ENCODE measurements around the gene MYH6. TPM values are rescaled to one million over a fixed set of nuclear protein-coding genes. Genes with fewer than 3 reads are reported as not detected.

MYH6 gene
- total RNA-seq, 1 donor from 2014 or later: not detected

GRCh38 chr14:23411563-23412525, 3.8 kb upstream of the MYH6 start:
- Mint-ChIP-seq H3K4me1 (ENCODE audit: low read depth) (no peaks in the 10 kb centered on the region), H3K27me3 (ENCODE audit: low read depth) (peaks cover 50% of the 10 kb centered on the region), H3K9me3 (ENCODE audit: low read depth) (no peaks in the 10 kb centered on the region), H3K4me3 (ENCODE audit: unreplicated experiment) (no peak overlapping the region), H3K36me3 (ENCODE audit: low read depth) (no peaks in the 10 kb centered on the region), H3K27ac (ENCODE audit: unreplicated experiment) (no peak overlapping the region)
- no peak for DNase-seq (ENCODE audit: low spot score)
- no peak for TF ChIP-seq CTCF (IDR thresholded peaks at IDR 0.05)

GRCh38 chr14:23409966-23410635, 2.0 kb upstream of the MYH6 start:
- no peaks in the 10 kb centered on the region for H3K36me3 Mint-ChIP-seq (ENCODE audit: low read depth)
- peaks cover 51% of the 10 kb centered on the region for H3K27me3 Mint-ChIP-seq (ENCODE audit: low read depth)
- no peak overlapping the region for H3K4me3 Mint-ChIP-seq (ENCODE audit: unreplicated experiment)
- DNase-seq (ENCODE audit: low spot score): no peak
- no peaks in the 10 kb centered on the region for H3K9me3 Mint-ChIP-seq (ENCODE audit: low read depth)
- no peak for TF ChIP-seq CTCF (IDR thresholded peaks at IDR 0.05)
- no peaks in the 10 kb centered on the region for H3K4me1 Mint-ChIP-seq (ENCODE audit: low read depth)
- H3K27ac Mint-ChIP-seq (ENCODE audit: unreplicated experiment): no peak overlapping the region

GRCh38 chr14:23409475-23409874, 1.4 kb upstream of the MYH6 start:
- Mint-ChIP-seq H3K4me3 (ENCODE audit: unreplicated experiment) (no peak overlapping the region), H3K4me1 (ENCODE audit: low read depth) (no peaks in the 10 kb centered on the region), H3K36me3 (ENCODE audit: low read depth) (no peaks in the 10 kb centered on the region), H3K27ac (ENCODE audit: unreplicated experiment) (no peak overlapping the region), H3K9me3 (ENCODE audit: low read depth) (no peaks in the 10 kb centered on the region), H3K27me3 (ENCODE audit: low read depth) (peaks cover 54% of the 10 kb centered on the region)
- no peak for DNase-seq (ENCODE audit: low spot score)
- no peak for TF ChIP-seq CTCF (IDR thresholded peaks at IDR 0.05)

- DNase-seq (ENCODE audit: low spot score): no peak
- Mint-ChIP-seq H3K27ac (ENCODE audit: unreplicated experiment) (no peak overlapping the region), H3K27me3 (ENCODE audit: low read depth) (peaks cover 57% of the 10 kb centered on the region)
Measured at GRCh38 chr14:23408307-23408630, 196 bp upstream of the MYH6 start.

More at GRCh38 chr14:23408307-23408630, 196 bp upstream of the MYH6 start:
- Mint-ChIP-seq H3K4me3 (ENCODE audit: unreplicated experiment) (no peak overlapping the region), H3K36me3 (ENCODE audit: low read depth) (no peaks in the 10 kb centered on the region), H3K4me1 (ENCODE audit: low read depth) (no peaks in the 10 kb centered on the region), H3K9me3 (ENCODE audit: low read depth) (no peaks in the 10 kb centered on the region)
- no peak for TF ChIP-seq CTCF (IDR thresholded peaks at IDR 0.05)
